H1 (cell line): ENCODE measurements around the gene DOCK1.

Experiments
- ATF3 ChIP-seq: IDR thresholded peaks from 2 replicates; pipeline ENCODE4 v1.6.1; 2011; ENCODE audit warnings: low read depth, mild to moderate bottlenecking, low read length; ENCODE audit not compliant: insufficient read depth
- CBX8 ChIP-seq: fragments of 300-800, 300-1000 bp; sonication (generic); IDR thresholded peaks from 2 replicates; pipeline ENCODE4 v1.7.1; 2016; ENCODE audit warnings: low read depth, low read length, borderline replicate concordance
- CTCF ChIP-seq, 3 experiments: IDR thresholded peaks; 1 replicate in 2 of 3; 2 replicates in 1 of 3; pipeline versions ENCODE4 v1.5.1 to v1.6.1; 2011; ENCODE audit warnings: low read length in 3 of 3, mild to moderate bottlenecking in 3 of 3, inconsistent platforms in 2 of 3, low read depth in 1 of 3, moderate library complexity in 1 of 3; ENCODE audit not compliant: insufficient read depth in 1 of 3; ENCODE audit errors: control extremely low read depth in 1 of 3
- MAX ChIP-seq: IDR thresholded peaks from 2 replicates; pipeline ENCODE4 v1.6.1; 2012; ENCODE audit warnings: inconsistent platforms
- POLR2A ChIP-seq, 2 experiments: IDR thresholded peaks; 1 replicate in 1 of 2; 2 replicates in 1 of 2; pipeline ENCODE4 v1.6.1; 2011; ENCODE audit warnings: low read depth in 2 of 2, low read length in 2 of 2, mild to moderate bottlenecking in 2 of 2; ENCODE audit errors: control extremely low read depth in 1 of 2
- POLR2AphosphoS5 ChIP-seq: IDR thresholded peaks from 2 replicates; pipeline ENCODE4 v1.6.1; 2011; ENCODE audit warnings: low read depth, low read length
- SP1 ChIP-seq: IDR thresholded peaks from 2 replicates; pipeline ENCODE4 v1.6.1; 2011; ENCODE audit warnings: low read depth, low read length
- TF ChIP-seq, protein P1 (sequence below): IDR thresholded peaks from 2 replicates; pipeline ENCODE4 v1.6.1; 2011; ENCODE audit warnings: low read length, improper control_type of control experiment

DNA sequence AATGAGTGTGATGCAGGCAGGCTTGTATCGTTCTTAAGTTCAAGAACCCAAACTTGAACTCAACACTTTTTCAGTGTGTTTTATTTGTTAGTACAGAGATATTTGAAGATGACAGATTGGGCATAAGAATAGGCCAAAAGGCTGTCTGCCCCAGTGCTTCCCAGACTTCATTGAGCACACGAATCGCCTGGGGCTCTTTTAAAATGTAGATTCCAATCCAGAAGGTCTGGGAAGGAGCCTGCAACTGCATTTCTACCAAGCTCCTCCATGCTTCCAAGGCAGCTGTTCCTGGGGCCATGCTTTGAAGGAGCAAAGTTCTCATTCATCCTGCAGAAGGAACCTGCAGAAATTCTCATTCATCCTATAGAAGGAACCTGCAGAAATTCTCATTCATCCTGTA lies 405.7 kb downstream of the DOCK1 start:
- no peak for TF ChIP-seq POLR2AphosphoS5
- no peak for TF ChIP-seq SP1
- TF ChIP-seq, protein P1, sequence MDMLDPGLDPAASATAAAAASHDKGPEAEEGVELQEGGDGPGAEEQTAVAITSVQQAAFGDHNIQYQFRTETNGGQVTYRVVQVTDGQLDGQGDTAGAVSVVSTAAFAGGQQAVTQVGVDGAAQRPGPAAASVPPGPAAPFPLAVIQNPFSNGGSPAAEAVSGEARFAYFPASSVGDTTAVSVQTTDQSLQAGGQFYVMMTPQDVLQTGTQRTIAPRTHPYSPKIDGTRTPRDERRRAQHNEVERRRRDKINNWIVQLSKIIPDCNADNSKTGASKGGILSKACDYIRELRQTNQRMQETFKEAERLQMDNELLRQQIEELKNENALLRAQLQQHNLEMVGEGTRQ, result no peak
- TF ChIP-seq MAX, result no peak
- TF ChIP-seq CBX8, result no peak
- TF ChIP-seq CTCF (IDR thresholded peaks at IDR 0.05; ENCODE audit: control extremely low read depth in 1 of 3, insufficient read depth in 1 of 3, low read depth in 1 of 3, low read length in 3 of 3), result no peak
- TF ChIP-seq POLR2A (IDR thresholded peaks at IDR 0.05; ENCODE audit: control extremely low read depth in 1 of 2, low read depth in 2 of 2, low read length in 2 of 2), result no peak
- TF ChIP-seq ATF3, result no peak
